Measurements from ENCODE around the gene KLHL35. TPM values are rescaled to one million over a fixed set of nuclear protein-coding genes. Genes with fewer than 3 reads are reported as not detected.
A peak's percentile ranks its signal among the peaks of the same experiment; 100 is the strongest.

Gene KLHL35
- total and polyA plus RNA-seq, 3 donors from 2014 or later = 15.4 to 58.2 (median 51.2) TPM

GRCh38 chr11:75403983-75404658 lies 28.9 kb downstream of the KLHL35 start:
- Histone ChIP-seq H3K9me3 (no peaks in the 10 kb centered on the region), H3K4me3 (no peak overlapping the region), H3K27ac (no peak overlapping the region), H3K4me1 (peaks cover 17% of the 10 kb centered on the region), H3K36me3 (ENCODE audit: low read depth, missing control alignments) (no peaks in the 10 kb centered on the region), H3K27me3 (no peaks in the 10 kb centered on the region)
- DNase-seq = no peak
- WGBS, 2 donors = 77 to 90% methylated on average over 15 of the region's 15 CpGs
- TF ChIP-seq CTCF (IDR thresholded peaks at IDR 0.05) = no peak
- TF ChIP-seq POLR2A (IDR thresholded peaks at IDR 0.05) = no peak
- intact Hi-C loops (cut with DNase I; ENCODE audit: low total_unique reads) = no loop called here

- DNase-seq = no peak
- H3K36me3 ChIP-seq (ENCODE audit: low read depth, missing control alignments) = no peaks in the 10 kb centered on the region
- 56 to 71% methylated on average over 1 of the region's 1 CpG for WGBS, 2 donors
- peaks cover 17% of the 10 kb centered on the region for H3K4me1 ChIP-seq
- no peak overlapping the region for H3K27ac ChIP-seq
- H3K4me3 ChIP-seq = no peak overlapping the region
- H3K27me3 ChIP-seq = no peaks in the 10 kb centered on the region
- intact Hi-C loops (cut with DNase I; ENCODE audit: low total_unique reads) = no loop called here
- H3K9me3 ChIP-seq = no peaks in the 10 kb centered on the region
- TF ChIP-seq POLR2A (IDR thresholded peaks at IDR 0.05) = no peak
- TF ChIP-seq CTCF (IDR thresholded peaks at IDR 0.05) = no peak
Measured at GRCh38 chr11:75403037-75403436, 30.0 kb downstream of the KLHL35 start.

GRCh38 chr11:75402002-75402773 lies 30.8 kb downstream of the KLHL35 start:
- H3K4me3 ChIP-seq = no peak overlapping the region
- WGBS, 2 donors = 70 to 72% methylated on average over 10 of the region's 10 CpGs
- H3K36me3 ChIP-seq (ENCODE audit: low read depth, missing control alignments) = no peaks in the 10 kb centered on the region
- no peak overlapping the region for H3K27ac ChIP-seq
- TF ChIP-seq POLR2A (IDR thresholded peaks at IDR 0.05) = no peak
- TF ChIP-seq CTCF (IDR thresholded peaks at IDR 0.05) = no peak
- H3K27me3 ChIP-seq = no peaks in the 10 kb centered on the region
- DNase-seq = no peak
- H3K9me3 ChIP-seq = no peaks in the 10 kb centered on the region
- intact Hi-C loops (cut with DNase I; ENCODE audit: low total_unique reads) = no loop called here
- peaks cover 17% of the 10 kb centered on the region for H3K4me1 ChIP-seq

- Histone ChIP-seq H3K4me1 (peaks cover 17% of the 10 kb centered on the region), H3K27me3 (no peaks in the 10 kb centered on the region), H3K36me3 (ENCODE audit: low read depth, missing control alignments) (no peaks in the 10 kb centered on the region), H3K9me3 (no peaks in the 10 kb centered on the region), H3K27ac (peak overlapping the region; percentile 86 to 97), H3K4me3 (peak overlapping the region; percentile 90 to 99)
- 7 to 14% methylated on average over 11 of the region's 11 CpGs for WGBS, 2 donors
- DNase-seq = no peak
- intact Hi-C loops (cut with DNase I; ENCODE audit: low total_unique reads) = no loop called here
- TF ChIP-seq POLR2A (IDR thresholded peaks at IDR 0.05) (no peak), CTCF (IDR thresholded peaks at IDR 0.05) (no peak)
Measured at GRCh38 chr11:75400146-75400865, 32.7 kb downstream of the KLHL35 start.
